CD4-positive, alpha-beta memory T cell (primary cell): ENCODE results near the gene DCAF8L2. TPM values are rescaled to one million over a fixed set of nuclear protein-coding genes. Genes with fewer than 3 reads are reported as not detected.
"Not testable (repeated sequence)": the region's sequence is repeated elsewhere in the genome, so short reads cannot be mapped to it uniquely, and the experiment has no call there.

Experiments used
- CTCF ChIA-PET: fragments of 350-600 bp; sonication (Branson Sonifier 250); formaldehyde crosslinking; loops from one replicate; lab custom pipeline; 2021; ENCODE audit warnings: inconsistent platforms; ENCODE audit not compliant: partially characterized antibody; lab: Charles Lee
- POLR2A ChIA-PET: fragments of 350-600 bp; sonication (Branson Sonifier 250); formaldehyde crosslinking; loops from one replicate; lab custom pipeline; 2021; ENCODE audit not compliant: partially characterized antibody; lab: Charles Lee
- DNase-seq, 5 donors: peaks; one replicate each; pipeline versions ENCODE4 v3.0.0 to v3.0.0-alpha.2; 2020 to 2022; ENCODE audit warnings: mixed read lengths in 1 of 5
- H3K27ac ChIP-seq: one replicate; pipeline ENCODE4 v1.7.0; 2013; ENCODE audit warnings: low read depth, low read length
- H3K27me3 ChIP-seq: 2 replicates; pipeline ENCODE4 v1.7.0; 2013; ENCODE audit warnings: mild to moderate bottlenecking, low read length, moderate library complexity; ENCODE audit not compliant: insufficient read depth
- H3K36me3 ChIP-seq: 2 replicates; pipeline ENCODE4 v1.7.0; 2013; ENCODE audit warnings: mild to moderate bottlenecking, low read length, moderate library complexity; ENCODE audit not compliant: insufficient read depth
- H3K4me1 ChIP-seq: 2 replicates; pipeline ENCODE4 v1.7.0; 2013; ENCODE audit warnings: mild to moderate bottlenecking, low read length, moderate library complexity; ENCODE audit not compliant: insufficient read depth
- H3K4me3 ChIP-seq, 2 donors: one replicate each; pipeline ENCODE4 v1.7.0; 2013; ENCODE audit warnings: low read length in 2 of 2, mild to moderate bottlenecking in 1 of 2
- H3K9me3 ChIP-seq, 2 donors: one replicate each; pipeline ENCODE4 v1.7.0; 2013; ENCODE audit warnings: low read length in 2 of 2, control low read depth in 1 of 2; ENCODE audit not compliant: control insufficient read depth in 1 of 2
- H3K27ac Mint-ChIP-seq, 7 donors: one replicate each; pipeline ENCODE4 v1.8.0; 2020 to 2021; ENCODE audit warnings: mixed read lengths in 7 of 7, mild to moderate bottlenecking in 6 of 7, inconsistent platforms in 3 of 7, moderate library complexity in 3 of 7
- H3K27me3 Mint-ChIP-seq, 2 donors: one replicate each; pipeline ENCODE4 v1.8.0; 2020 to 2021; ENCODE audit warnings: mixed read lengths in 2 of 2
- H3K36me3 Mint-ChIP-seq, 2 donors: one replicate each; pipeline ENCODE4 v1.8.0; 2020 to 2021; ENCODE audit warnings: mixed read lengths in 2 of 2, inconsistent platforms in 1 of 2, mild to moderate bottlenecking in 1 of 2
- H3K4me1 Mint-ChIP-seq, 4 donors: one replicate each; pipeline ENCODE4 v1.8.0; 2020 to 2021; ENCODE audit warnings: mixed read lengths in 4 of 4, mild to moderate bottlenecking in 1 of 4
- H3K4me3 Mint-ChIP-seq, 8 donors: one replicate each; pipeline ENCODE4 v1.8.0; 2020 to 2021; ENCODE audit warnings: mixed read lengths in 8 of 8, mild to moderate bottlenecking in 7 of 8, moderate library complexity in 6 of 8, inconsistent platforms in 3 of 8
- H3K9me3 Mint-ChIP-seq, 8 donors: one replicate each; pipeline ENCODE4 v1.8.0; 2020 to 2021; ENCODE audit warnings: mixed read lengths in 8 of 8, mild to moderate bottlenecking in 5 of 8, inconsistent platforms in 3 of 8, moderate library complexity in 1 of 8
- intact Hi-C: fragments of 100-400 bp; cut with micrococcal nuclease; formaldehyde crosslinking; loops from one replicate; pipeline ENCODE4 v1.15.1; 2023
- polyA plus RNA-seq, 2 donors: library from polyadenylated mRNA; unstranded; fragments of 300-500 nt; fragmentation: Illumina TruSeq; gene quantifications; one replicate each; pipeline ENCODE4 v1.2.3, GENCODE V29; 2021
- total RNA-seq, 2 experiments: library from RNA; stranded (reverse); gene quantifications; one replicate each; pipeline ENCODE4 v1.2.3, GENCODE V29; 2021

DCAF8L2 gene
- total and polyA plus RNA-seq, 4 experiments from 2014 or later = not detected

GRCh38 chrX:27731962-27732361 is 141.8 kb downstream of the DCAF8L2 start:
- Mint-ChIP-seq H3K4me3 (peak overlapping the region in 1 of 8 donors; percentile 11), H3K4me1 (no peaks in the 10 kb centered on the region)

GRCh38 chrX:27735914-27736313 is 145.8 kb downstream of the DCAF8L2 start:
- Histone ChIP-seq H3K9me3 (no peaks in the 10 kb centered on the region), H3K36me3 (no peaks in the 10 kb centered on the region), H3K4me1 (no peaks in the 10 kb centered on the region), H3K27me3 (no peaks in the 10 kb centered on the region), H3K27ac (no peak overlapping the region), H3K4me3 (no peak overlapping the region)
- Mint-ChIP-seq H3K27me3 (no peaks in the 10 kb centered on the region), H3K9me3 (peaks cover 0 to 4% (median 0%) of the 10 kb centered on the region in 8 donors), H3K4me3 (no peak overlapping the region), H3K27ac (no peak overlapping the region), H3K4me1 (no peaks in the 10 kb centered on the region), H3K36me3 (no peaks in the 10 kb centered on the region)
- CTCF ChIA-PET = no interaction called here
- POLR2A ChIA-PET = no interaction called here
- intact Hi-C loops = no loop called here
- DNase-seq = no peak

More at GRCh38 chrX:27731962-27732361, 141.8 kb downstream of the DCAF8L2 start:
- no peaks in the 10 kb centered on the region for H3K27me3 ChIP-seq
- H3K27me3 Mint-ChIP-seq = no peaks in the 10 kb centered on the region
- no peaks in the 10 kb centered on the region for H3K36me3 Mint-ChIP-seq
- intact Hi-C loops = no loop called here
- no peaks in the 10 kb centered on the region for H3K36me3 ChIP-seq
- ChIA-PET CTCF (no interaction called here), POLR2A (no interaction called here)
- no peak overlapping the region for H3K27ac ChIP-seq
- no peaks in the 10 kb centered on the region for H3K4me1 ChIP-seq
- DNase-seq = no peak
- H3K9me3 Mint-ChIP-seq = peaks cover 0 to 7% (median 3%) of the 10 kb centered on the region in 8 donors
- no peak overlapping the region for H3K4me3 ChIP-seq
- H3K27ac Mint-ChIP-seq = no peak overlapping the region
- H3K9me3 ChIP-seq = no peaks in the 10 kb centered on the region

- no peaks in the 10 kb centered on the region for H3K27me3 Mint-ChIP-seq
- intact Hi-C loops = no loop called here
- Histone ChIP-seq H3K4me1 (no peaks in the 10 kb centered on the region), H3K4me3 (no peak overlapping the region), H3K9me3 (no peaks in the 10 kb centered on the region), H3K27ac (no peak overlapping the region), H3K36me3 (no peaks in the 10 kb centered on the region), H3K27me3 (no peaks in the 10 kb centered on the region)
- peaks cover 0 to 2% (median 0%) of the 10 kb centered on the region in 8 donors for H3K9me3 Mint-ChIP-seq
- H3K4me1 Mint-ChIP-seq = no peaks in the 10 kb centered on the region
- no peaks in the 10 kb centered on the region for H3K36me3 Mint-ChIP-seq
- DNase-seq = no peak
- POLR2A ChIA-PET = no interaction called here
- CTCF ChIA-PET = no interaction called here
- no peak overlapping the region for H3K4me3 Mint-ChIP-seq
- no peak overlapping the region for H3K27ac Mint-ChIP-seq
Observed at GRCh38 chrX:27740933-27741332, 150.8 kb downstream of the DCAF8L2 start.

GRCh38 chrX:27743521-27743920 is 153.4 kb downstream of the DCAF8L2 start:
- H3K4me3 ChIP-seq, H3K36me3 ChIP-seq, intact Hi-C loops, H3K27me3 ChIP-seq, H3K9me3 ChIP-seq, POLR2A ChIA-PET, H3K4me1 Mint-ChIP-seq, H3K4me1 ChIP-seq, H3K36me3 Mint-ChIP-seq, H3K27ac Mint-ChIP-seq, H3K4me3 Mint-ChIP-seq, DNase-seq, H3K9me3 Mint-ChIP-seq, H3K27me3 Mint-ChIP-seq, CTCF ChIA-PET, H3K27ac ChIP-seq: not testable (repeated sequence)

GRCh38 chrX:27746516-27746915 is 156.4 kb downstream of the DCAF8L2 start:
- ChIA-PET POLR2A (no interaction called here), CTCF (no interaction called here)
- H3K4me1 Mint-ChIP-seq = no peaks in the 10 kb centered on the region
- Histone ChIP-seq H3K27me3 (no peaks in the 10 kb centered on the region), H3K9me3 (no peaks in the 10 kb centered on the region), H3K4me3 (no peak overlapping the region), H3K4me1 (no peaks in the 10 kb centered on the region), H3K36me3 (no peaks in the 10 kb centered on the region), H3K27ac (no peak overlapping the region)
- peaks cover 0 to 1% of the 10 kb centered on the region in 2 donors for H3K36me3 Mint-ChIP-seq
- peaks cover 0 to 10% (median under 1%) of the 10 kb centered on the region in 8 donors for H3K9me3 Mint-ChIP-seq
- intact Hi-C loops = no loop called here
- no peak for DNase-seq
- H3K27me3 Mint-ChIP-seq = no peaks in the 10 kb centered on the region
- H3K4me3 Mint-ChIP-seq = no peak overlapping the region
- H3K27ac Mint-ChIP-seq = no peak overlapping the region

GRCh38 chrX:27750298-27750697 is 160.2 kb downstream of the DCAF8L2 start:
- intact Hi-C loops, CTCF ChIA-PET: not testable (repeated sequence)

GRCh38 chrX:27751976-27752375 is 161.8 kb downstream of the DCAF8L2 start:
- Histone ChIP-seq H3K27ac (no peak overlapping the region), H3K27me3 (no peaks in the 10 kb centered on the region), H3K4me1 (no peaks in the 10 kb centered on the region), H3K4me3 (no peak overlapping the region), H3K9me3 (no peaks in the 10 kb centered on the region), H3K36me3 (no peaks in the 10 kb centered on the region)
- DNase-seq = no peak
- H3K27me3 Mint-ChIP-seq = no peaks in the 10 kb centered on the region
- CTCF ChIA-PET = no interaction called here
- H3K9me3 Mint-ChIP-seq = peaks cover 0 to 16% (median 8%) of the 10 kb centered on the region in 8 donors
- H3K27ac Mint-ChIP-seq = no peak overlapping the region
- H3K4me1 Mint-ChIP-seq = no peaks in the 10 kb centered on the region
- peaks cover 0 to 1% of the 10 kb centered on the region in 2 donors for H3K36me3 Mint-ChIP-seq
- no peak overlapping the region for H3K4me3 Mint-ChIP-seq
- intact Hi-C loops = no loop called here
- POLR2A ChIA-PET = no interaction called here

More at GRCh38 chrX:27750298-27750697, 160.2 kb downstream of the DCAF8L2 start:
- H3K4me1 ChIP-seq, H3K4me3 ChIP-seq, POLR2A ChIA-PET, H3K27me3 Mint-ChIP-seq, H3K4me3 Mint-ChIP-seq, H3K27ac Mint-ChIP-seq, H3K36me3 ChIP-seq, H3K27me3 ChIP-seq, H3K36me3 Mint-ChIP-seq, H3K9me3 ChIP-seq, H3K27ac ChIP-seq, H3K4me1 Mint-ChIP-seq, DNase-seq: not testable (repeated sequence)
- H3K9me3 Mint-ChIP-seq = peaks cover 0 to 15% (median 4%) of the 10 kb centered on the region in 8 donors

GRCh38 chrX:27765718-27766117 is 175.6 kb downstream of the DCAF8L2 start:
- no peaks in the 10 kb centered on the region for H3K9me3 ChIP-seq
- peaks cover 0 to 8% (median 0%) of the 10 kb centered on the region in 8 donors for H3K9me3 Mint-ChIP-seq
- ChIA-PET CTCF (no interaction called here), POLR2A (no interaction called here)
- H3K36me3 ChIP-seq = no peaks in the 10 kb centered on the region
- no peak for DNase-seq
- no peaks in the 10 kb centered on the region for H3K27me3 Mint-ChIP-seq
- H3K4me3 Mint-ChIP-seq = no peak overlapping the region
- no peaks in the 10 kb centered on the region for H3K4me1 ChIP-seq
- H3K4me1 Mint-ChIP-seq = no peaks in the 10 kb centered on the region
- no peaks in the 10 kb centered on the region for H3K36me3 Mint-ChIP-seq
- no peak overlapping the region for H3K27ac Mint-ChIP-seq
- no peak overlapping the region for H3K4me3 ChIP-seq
- no peaks in the 10 kb centered on the region for H3K27me3 ChIP-seq
- intact Hi-C loops = no loop called here
- no peak overlapping the region for H3K27ac ChIP-seq
